Vagina (tissue), 2 donors: Measurements from ENCODE around the gene CTBP2.

ENCODE experiments used
- POLR2A ChIP-seq, 2 donors: fragments of 450-650 bp; IDR thresholded peaks; one replicate each; pipeline ENCODE4 v1.6.1; 2017; ENCODE audit warnings: antibody characterized with exemption in 2 of 2, mild to moderate bottlenecking in 2 of 2, moderate library complexity in 2 of 2
- POLR2AphosphoS5 ChIP-seq, 2 donors: sonication (generic); formaldehyde crosslinking; IDR thresholded peaks; one replicate each; pipeline ENCODE4 v1.9.0; 2017; ENCODE audit warnings: antibody characterized with exemption in 2 of 2, mild to moderate bottlenecking in 2 of 2, low read depth in 1 of 2; ENCODE audit not compliant: insufficient read depth in 1 of 2
- TF ChIP-seq, protein P1 (sequence below), 3 experiments: fragments of 450-650 bp in 2 of 3; fragments of 200-600 bp in 1 of 3; sonication (generic) in 1 of 3; IDR thresholded peaks; one replicate each; pipeline ENCODE4 v1.5.1; 2017 to 2019; ENCODE audit warnings: antibody characterized with exemption in 3 of 3, mild to moderate bottlenecking in 2 of 3, moderate library complexity in 2 of 3

GRCh38 chr10:125029584-125030242 lies 130.7 kb downstream of the CTBP2 start:
- no peak for TF ChIP-seq POLR2AphosphoS5 (IDR thresholded peaks at IDR 0.05; ENCODE audit: insufficient read depth in 1 of 2, low read depth in 1 of 2)
- TF ChIP-seq, protein P1, sequence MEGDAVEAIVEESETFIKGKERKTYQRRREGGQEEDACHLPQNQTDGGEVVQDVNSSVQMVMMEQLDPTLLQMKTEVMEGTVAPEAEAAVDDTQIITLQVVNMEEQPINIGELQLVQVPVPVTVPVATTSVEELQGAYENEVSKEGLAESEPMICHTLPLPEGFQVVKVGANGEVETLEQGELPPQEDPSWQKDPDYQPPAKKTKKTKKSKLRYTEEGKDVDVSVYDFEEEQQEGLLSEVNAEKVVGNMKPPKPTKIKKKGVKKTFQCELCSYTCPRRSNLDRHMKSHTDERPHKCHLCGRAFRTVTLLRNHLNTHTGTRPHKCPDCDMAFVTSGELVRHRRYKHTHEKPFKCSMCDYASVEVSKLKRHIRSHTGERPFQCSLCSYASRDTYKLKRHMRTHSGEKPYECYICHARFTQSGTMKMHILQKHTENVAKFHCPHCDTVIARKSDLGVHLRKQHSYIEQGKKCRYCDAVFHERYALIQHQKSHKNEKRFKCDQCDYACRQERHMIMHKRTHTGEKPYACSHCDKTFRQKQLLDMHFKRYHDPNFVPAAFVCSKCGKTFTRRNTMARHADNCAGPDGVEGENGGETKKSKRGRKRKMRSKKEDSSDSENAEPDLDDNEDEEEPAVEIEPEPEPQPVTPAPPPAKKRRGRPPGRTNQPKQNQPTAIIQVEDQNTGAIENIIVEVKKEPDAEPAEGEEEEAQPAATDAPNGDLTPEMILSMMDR (IDR thresholded peaks at IDR 0.05) = no peak
- TF ChIP-seq POLR2A (IDR thresholded peaks at IDR 0.05) = no peak
